ENCODE data around the gene RALGAPA2.

GRCh38 chr20:20604357-20604756 is 108.1 kb downstream of the RALGAPA2 start:
- TF ChIP-seq, protein P1, sequence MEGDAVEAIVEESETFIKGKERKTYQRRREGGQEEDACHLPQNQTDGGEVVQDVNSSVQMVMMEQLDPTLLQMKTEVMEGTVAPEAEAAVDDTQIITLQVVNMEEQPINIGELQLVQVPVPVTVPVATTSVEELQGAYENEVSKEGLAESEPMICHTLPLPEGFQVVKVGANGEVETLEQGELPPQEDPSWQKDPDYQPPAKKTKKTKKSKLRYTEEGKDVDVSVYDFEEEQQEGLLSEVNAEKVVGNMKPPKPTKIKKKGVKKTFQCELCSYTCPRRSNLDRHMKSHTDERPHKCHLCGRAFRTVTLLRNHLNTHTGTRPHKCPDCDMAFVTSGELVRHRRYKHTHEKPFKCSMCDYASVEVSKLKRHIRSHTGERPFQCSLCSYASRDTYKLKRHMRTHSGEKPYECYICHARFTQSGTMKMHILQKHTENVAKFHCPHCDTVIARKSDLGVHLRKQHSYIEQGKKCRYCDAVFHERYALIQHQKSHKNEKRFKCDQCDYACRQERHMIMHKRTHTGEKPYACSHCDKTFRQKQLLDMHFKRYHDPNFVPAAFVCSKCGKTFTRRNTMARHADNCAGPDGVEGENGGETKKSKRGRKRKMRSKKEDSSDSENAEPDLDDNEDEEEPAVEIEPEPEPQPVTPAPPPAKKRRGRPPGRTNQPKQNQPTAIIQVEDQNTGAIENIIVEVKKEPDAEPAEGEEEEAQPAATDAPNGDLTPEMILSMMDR (IDR thresholded peaks at IDR 0.05): no peak
- TF ChIP-seq POLR2AphosphoS5 (IDR thresholded peaks at IDR 0.05) (no peak), POLR2A (IDR thresholded peaks at IDR 0.05) (no peak)

Measured in breast epithelium (tissue), 3 donors.